ENCODE data around the gene COL23A1.

COL23A1 gene

DNA sequence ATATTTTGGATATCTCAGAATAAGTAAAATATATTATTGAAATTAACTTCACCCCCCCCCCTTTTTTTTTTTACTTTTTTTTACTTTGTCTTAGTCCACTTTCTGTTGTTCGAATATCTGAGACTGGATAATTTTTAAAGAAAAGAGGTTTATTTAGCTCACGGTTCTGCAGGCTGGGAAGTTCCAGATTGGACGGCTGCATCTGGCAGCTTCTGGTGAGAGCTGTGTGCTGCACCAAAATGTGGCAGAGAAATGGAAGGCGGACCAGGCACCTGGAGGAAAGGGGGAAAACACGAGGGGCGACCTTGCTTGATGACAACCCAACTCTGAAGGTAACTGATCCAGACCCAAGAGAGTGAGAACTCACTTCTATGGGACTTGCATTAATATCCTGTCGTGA is 397.4 kb downstream of the COL23A1 start:
- TF ChIP-seq, protein P1, sequence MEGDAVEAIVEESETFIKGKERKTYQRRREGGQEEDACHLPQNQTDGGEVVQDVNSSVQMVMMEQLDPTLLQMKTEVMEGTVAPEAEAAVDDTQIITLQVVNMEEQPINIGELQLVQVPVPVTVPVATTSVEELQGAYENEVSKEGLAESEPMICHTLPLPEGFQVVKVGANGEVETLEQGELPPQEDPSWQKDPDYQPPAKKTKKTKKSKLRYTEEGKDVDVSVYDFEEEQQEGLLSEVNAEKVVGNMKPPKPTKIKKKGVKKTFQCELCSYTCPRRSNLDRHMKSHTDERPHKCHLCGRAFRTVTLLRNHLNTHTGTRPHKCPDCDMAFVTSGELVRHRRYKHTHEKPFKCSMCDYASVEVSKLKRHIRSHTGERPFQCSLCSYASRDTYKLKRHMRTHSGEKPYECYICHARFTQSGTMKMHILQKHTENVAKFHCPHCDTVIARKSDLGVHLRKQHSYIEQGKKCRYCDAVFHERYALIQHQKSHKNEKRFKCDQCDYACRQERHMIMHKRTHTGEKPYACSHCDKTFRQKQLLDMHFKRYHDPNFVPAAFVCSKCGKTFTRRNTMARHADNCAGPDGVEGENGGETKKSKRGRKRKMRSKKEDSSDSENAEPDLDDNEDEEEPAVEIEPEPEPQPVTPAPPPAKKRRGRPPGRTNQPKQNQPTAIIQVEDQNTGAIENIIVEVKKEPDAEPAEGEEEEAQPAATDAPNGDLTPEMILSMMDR (IDR thresholded peaks at IDR 0.05; ENCODE audit: low read depth, low read length): no peak
- TF ChIP-seq EZH2phosphoT487 (IDR thresholded peaks at IDR 0.05; ENCODE audit: low read depth): no peak
- Histone ChIP-seq H2AFZ (ENCODE audit: low read depth, low read length) (no peak overlapping the region), H3K27me3 (ENCODE audit: low read depth, low read length) (peaks cover 18% of the 10 kb centered on the region), H3K27ac (ENCODE audit: low read length) (no peak overlapping the region), H3K9ac (ENCODE audit: low read length) (no peak overlapping the region), H3K4me3 (ENCODE audit: low read length) (no peak overlapping the region), H3K4me1 (ENCODE audit: low read length) (no peaks in the 10 kb centered on the region), H3K79me2 (ENCODE audit: low read length) (no peaks in the 10 kb centered on the region), H4K20me1 (ENCODE audit: insufficient read depth, low read length) (no peaks in the 10 kb centered on the region), H3K4me2 (ENCODE audit: low read length) (no peak overlapping the region), H3K36me3 (replicated peaks; ENCODE audit: low read depth, low read length) (no peaks in the 10 kb centered on the region), H3K9me3 (ENCODE audit: insufficient read depth, low read length) (no peaks in the 10 kb centered on the region)

DNA sequence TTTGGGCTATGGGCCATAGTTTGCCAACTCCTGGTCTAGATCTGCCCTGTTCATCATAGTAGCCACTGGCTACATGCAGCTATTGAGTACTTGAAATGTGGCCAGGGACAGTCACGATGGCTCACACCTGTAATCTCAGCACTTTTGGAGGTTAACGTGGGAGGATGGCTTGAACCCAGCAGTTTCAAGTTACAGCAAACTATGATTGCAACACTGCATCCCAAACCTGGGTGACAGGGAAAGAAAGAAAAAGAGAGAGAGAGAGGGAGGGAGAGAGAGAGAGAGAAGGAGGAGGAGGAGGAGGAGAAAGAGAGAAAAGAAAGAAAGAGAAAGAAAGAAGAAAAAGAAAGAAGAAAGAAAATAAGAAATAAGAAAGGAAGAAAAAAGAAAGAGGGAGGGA is 397.9 kb downstream of the COL23A1 start:
- Histone ChIP-seq H3K9ac (ENCODE audit: low read length) (no peak overlapping the region), H3K4me2 (ENCODE audit: low read length) (no peak overlapping the region), H4K20me1 (ENCODE audit: insufficient read depth, low read length) (no peaks in the 10 kb centered on the region), H3K79me2 (ENCODE audit: low read length) (no peaks in the 10 kb centered on the region), H3K4me1 (ENCODE audit: low read length) (no peaks in the 10 kb centered on the region), H3K27me3 (ENCODE audit: low read depth, low read length) (peaks cover 18% of the 10 kb centered on the region), H3K27ac (ENCODE audit: low read length) (no peak overlapping the region), H3K36me3 (replicated peaks; ENCODE audit: low read depth, low read length) (no peaks in the 10 kb centered on the region), H3K9me3 (ENCODE audit: insufficient read depth, low read length) (no peaks in the 10 kb centered on the region), H3K4me3 (ENCODE audit: low read length) (no peak overlapping the region), H2AFZ (ENCODE audit: low read depth, low read length) (no peak overlapping the region)
- TF ChIP-seq, protein P1 (IDR thresholded peaks at IDR 0.05; ENCODE audit: low read depth, low read length): no peak
- no peak for TF ChIP-seq EZH2phosphoT487 (IDR thresholded peaks at IDR 0.05; ENCODE audit: low read depth)

DNA sequence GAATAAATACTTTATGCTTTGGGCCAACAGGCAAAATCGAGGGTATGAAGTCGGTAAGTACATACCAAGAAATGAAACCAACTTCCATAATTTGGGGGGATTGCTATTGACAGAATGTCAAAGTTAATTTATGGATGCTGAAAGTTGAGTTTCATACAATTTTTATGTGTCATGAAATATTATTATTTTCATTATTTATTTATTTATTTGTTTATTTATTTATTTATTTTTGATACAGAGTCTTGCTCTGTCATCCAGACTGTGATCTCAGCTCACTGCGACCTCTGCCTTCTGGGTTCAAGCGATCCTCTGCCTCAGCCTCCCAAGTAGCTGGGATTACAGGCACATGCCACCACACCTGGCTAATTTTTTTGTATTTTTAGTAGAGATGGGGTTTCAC is 398.5 kb downstream of the COL23A1 start:
- no peaks in the 10 kb centered on the region for H3K9me3 ChIP-seq (ENCODE audit: insufficient read depth, low read length)
- H3K79me2 ChIP-seq (ENCODE audit: low read length): no peaks in the 10 kb centered on the region
- H3K4me2 ChIP-seq (ENCODE audit: low read length): no peak overlapping the region
- H3K27ac ChIP-seq (ENCODE audit: low read length): no peak overlapping the region
- no peak overlapping the region for H2AFZ ChIP-seq (ENCODE audit: low read depth, low read length)
- TF ChIP-seq, protein P1 (IDR thresholded peaks at IDR 0.05; ENCODE audit: low read depth, low read length): no peak
- no peak for TF ChIP-seq EZH2phosphoT487 (IDR thresholded peaks at IDR 0.05; ENCODE audit: low read depth)
- no peak overlapping the region for H3K9ac ChIP-seq (ENCODE audit: low read length)
- no peaks in the 10 kb centered on the region for H3K36me3 ChIP-seq (replicated peaks; ENCODE audit: low read depth, low read length)
- H4K20me1 ChIP-seq (ENCODE audit: insufficient read depth, low read length): no peaks in the 10 kb centered on the region
- no peak overlapping the region for H3K4me3 ChIP-seq (ENCODE audit: low read length)
- no peaks in the 10 kb centered on the region for H3K4me1 ChIP-seq (ENCODE audit: low read length)
- peaks cover 18% of the 10 kb centered on the region for H3K27me3 ChIP-seq (ENCODE audit: low read depth, low read length)

DNA sequence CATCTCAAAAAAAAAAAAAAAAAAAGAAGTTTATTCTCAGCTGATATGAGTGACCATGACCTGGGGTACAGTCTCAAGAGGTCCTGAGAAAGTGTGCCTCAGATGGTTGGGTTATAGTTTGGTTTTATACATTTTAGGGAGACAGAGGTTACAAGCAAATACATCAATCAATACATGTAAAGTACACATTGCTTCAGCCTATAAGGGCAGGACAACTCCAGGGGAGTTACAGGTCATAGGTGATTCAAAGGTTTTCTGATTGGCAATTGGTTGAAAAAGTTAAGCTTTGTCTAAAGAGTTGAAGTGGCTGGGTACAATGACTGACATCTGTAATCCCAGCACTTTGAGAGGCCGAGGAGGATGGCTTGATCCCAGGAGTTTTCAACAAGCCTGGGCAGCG is 400.8 kb downstream of the COL23A1 start:
- Histone ChIP-seq H2AFZ (ENCODE audit: low read depth, low read length) (no peak overlapping the region), H3K27ac (ENCODE audit: low read length) (no peak overlapping the region), H3K4me2 (ENCODE audit: low read length) (no peak overlapping the region), H3K36me3 (replicated peaks; ENCODE audit: low read depth, low read length) (no peaks in the 10 kb centered on the region), H3K9me3 (ENCODE audit: insufficient read depth, low read length) (no peaks in the 10 kb centered on the region), H3K4me3 (ENCODE audit: low read length) (no peak overlapping the region), H3K4me1 (ENCODE audit: low read length) (no peaks in the 10 kb centered on the region), H3K9ac (ENCODE audit: low read length) (no peak overlapping the region), H4K20me1 (ENCODE audit: insufficient read depth, low read length) (no peaks in the 10 kb centered on the region), H3K79me2 (ENCODE audit: low read length) (no peaks in the 10 kb centered on the region), H3K27me3 (ENCODE audit: low read depth, low read length) (peaks cover 13% of the 10 kb centered on the region)
- TF ChIP-seq, protein P1 (IDR thresholded peaks at IDR 0.05; ENCODE audit: low read depth, low read length): no peak
- TF ChIP-seq EZH2phosphoT487 (IDR thresholded peaks at IDR 0.05; ENCODE audit: low read depth): no peak

All from OCI-LY3 (cell line).